MG63 (cell line): ENCODE measurements around the gene GRID1. TPM values are rescaled to one million over a fixed set of nuclear protein-coding genes. Genes with fewer than 3 reads are reported as not detected.

ENCODE experiments used
- DNase-seq: peaks from one replicate; pipeline ENCODE4 v3.0.0-alpha.2; 2020
- H3K27me3 ChIP-seq: fragments of 250-450 bp; sonication (Bioruptor Pico); 2 replicates; pipeline ENCODE4 v1.5.1; 2020; ENCODE audit warnings: mild to moderate bottlenecking, moderate library complexity
- H3K36me3 ChIP-seq: fragments of 250-450 bp; sonication (Bioruptor Pico); 2 replicates; pipeline ENCODE4 v1.5.1; 2020; ENCODE audit warnings: mild to moderate bottlenecking, moderate library complexity
- H3K4me3 ChIP-seq: fragments of 250-450 bp; sonication (Bioruptor Pico); 2 replicates; pipeline ENCODE4 v1.5.1; 2020; ENCODE audit warnings: mild to moderate bottlenecking, moderate library complexity
- H3K9me3 ChIP-seq: fragments of 250-450 bp; sonication (Bioruptor Pico); 2 replicates; pipeline ENCODE4 v1.5.1; 2020; ENCODE audit warnings: mild to moderate bottlenecking, moderate library complexity
- total RNA-seq: library from RNA; depleted of rRNA; stranded (reverse); fragments of >200 nt; shearing (Covaris generic); gene quantifications from 2 replicates; pipeline ENCODE4 v1.2.3, GENCODE V29; 2014; ENCODE audit warnings: low replicate concordance

GRID1 gene
- total RNA-seq, 1 experiment from 2014 or later, result 0.10 TPM

DNA sequence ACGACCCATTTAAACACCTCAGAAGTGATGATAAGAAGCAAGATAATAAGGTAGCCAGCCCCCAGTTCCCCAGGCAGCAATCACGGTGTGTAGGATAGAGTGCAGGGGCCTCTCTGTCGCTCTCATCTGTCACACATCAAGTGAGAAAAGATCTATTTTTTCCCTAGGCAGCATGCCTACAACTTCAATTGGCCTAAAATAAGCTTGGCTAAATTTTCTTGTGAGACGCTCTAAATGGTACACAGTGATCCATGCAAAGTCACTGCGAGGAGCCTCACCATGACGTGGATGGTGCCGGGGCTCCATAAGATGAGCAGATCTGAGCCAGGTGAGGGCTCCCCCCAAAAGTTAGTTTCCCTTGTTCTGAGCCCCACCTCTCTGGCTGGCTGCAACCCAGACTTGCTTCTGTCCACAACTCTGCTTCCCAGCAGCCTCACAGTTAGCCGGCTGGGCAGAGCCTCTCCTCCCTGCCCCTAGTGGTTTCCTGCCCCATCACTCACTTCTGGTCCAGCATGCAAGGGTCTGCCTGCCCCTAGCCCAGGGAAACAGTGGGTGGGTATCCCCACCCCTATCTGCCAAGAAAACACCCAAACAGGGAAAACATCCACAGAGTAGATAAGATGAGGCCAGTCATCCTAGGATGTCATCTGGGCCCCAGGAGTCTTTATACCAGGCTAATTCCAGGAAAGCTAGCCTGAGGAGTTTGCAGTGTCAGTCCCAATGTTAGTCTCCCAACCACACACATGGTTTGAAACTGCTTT lies 342.1 kb downstream of the GRID1 start:
- H3K9me3 ChIP-seq, result no peaks in the 10 kb centered on the region
- DNase-seq, result no peak
- no peak overlapping the region for H3K4me3 ChIP-seq
- no peaks in the 10 kb centered on the region for H3K36me3 ChIP-seq
- no peaks in the 10 kb centered on the region for H3K27me3 ChIP-seq

- Histone ChIP-seq H3K4me3 (no peak overlapping the region), H3K36me3 (no peaks in the 10 kb centered on the region), H3K9me3 (no peaks in the 10 kb centered on the region), H3K27me3 (no peaks in the 10 kb centered on the region)
- DNase-seq, result no peak
Observed at GRCh38 chr10:86023931-86024280, 342.7 kb downstream of the GRID1 start.

- no peak for DNase-seq
- Histone ChIP-seq H3K27me3 (no peaks in the 10 kb centered on the region), H3K4me3 (no peak overlapping the region), H3K36me3 (no peaks in the 10 kb centered on the region), H3K9me3 (no peaks in the 10 kb centered on the region)
Observed at GRCh38 chr10:86023336-86023735, 343.3 kb downstream of the GRID1 start.

DNA sequence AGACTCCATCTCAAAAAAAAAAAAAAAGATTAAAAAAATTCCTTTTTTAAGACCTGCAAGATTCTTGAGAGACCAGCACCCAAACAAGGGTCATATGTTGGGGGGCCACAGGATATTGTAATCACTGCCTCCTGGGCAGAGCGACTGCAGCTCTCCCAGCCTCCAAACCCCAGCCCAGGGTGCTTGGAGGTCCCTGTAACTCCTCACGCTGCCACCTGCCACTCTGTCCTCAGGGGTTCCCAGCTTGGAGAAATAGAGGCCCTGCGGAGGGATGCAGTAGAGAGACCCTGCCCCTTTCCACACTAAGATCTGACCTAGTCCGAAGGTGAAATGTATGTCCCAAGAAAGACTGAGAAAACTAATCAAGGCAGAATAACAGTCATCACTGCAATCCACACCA lies 343.7 kb downstream of the GRID1 start:
- Histone ChIP-seq H3K9me3 (no peaks in the 10 kb centered on the region), H3K27me3 (no peaks in the 10 kb centered on the region), H3K36me3 (no peaks in the 10 kb centered on the region), H3K4me3 (no peak overlapping the region)
- no peak for DNase-seq

DNA sequence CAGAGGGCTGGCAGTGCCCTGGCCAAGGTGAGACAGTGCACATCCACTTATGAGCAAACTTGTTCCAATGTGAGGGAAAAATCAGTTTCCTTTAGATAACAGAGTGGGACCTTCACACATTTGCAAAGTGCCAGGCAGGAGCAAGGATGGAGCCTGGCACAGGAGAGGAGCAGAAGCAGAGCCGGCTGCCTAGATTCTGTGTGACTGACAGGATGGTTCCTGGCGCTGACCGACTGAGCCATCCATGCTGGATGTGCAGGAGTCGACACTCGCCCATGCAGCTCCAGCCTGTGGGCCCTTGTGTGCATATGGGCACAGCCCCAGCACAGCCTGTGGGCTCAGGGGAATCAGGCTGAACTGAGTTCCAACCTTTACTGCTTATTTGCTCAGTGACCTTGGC lies 346.5 kb downstream of the GRID1 start:
- DNase-seq, result no peak
- Histone ChIP-seq H3K27me3 (no peaks in the 10 kb centered on the region), H3K4me3 (no peak overlapping the region), H3K9me3 (no peaks in the 10 kb centered on the region), H3K36me3 (no peaks in the 10 kb centered on the region)

- DNase-seq, result no peak
- Histone ChIP-seq H3K4me3 (no peak overlapping the region), H3K27me3 (no peaks in the 10 kb centered on the region), H3K36me3 (no peaks in the 10 kb centered on the region), H3K9me3 (no peaks in the 10 kb centered on the region)
Observed at GRCh38 chr10:86019141-86019540, 347.5 kb downstream of the GRID1 start.

- Histone ChIP-seq H3K36me3 (no peaks in the 10 kb centered on the region), H3K27me3 (no peaks in the 10 kb centered on the region), H3K9me3 (no peaks in the 10 kb centered on the region), H3K4me3 (no peak overlapping the region)
- DNase-seq, result no peak
Observed at GRCh38 chr10:86018735-86019058, 347.9 kb downstream of the GRID1 start.

DNA sequence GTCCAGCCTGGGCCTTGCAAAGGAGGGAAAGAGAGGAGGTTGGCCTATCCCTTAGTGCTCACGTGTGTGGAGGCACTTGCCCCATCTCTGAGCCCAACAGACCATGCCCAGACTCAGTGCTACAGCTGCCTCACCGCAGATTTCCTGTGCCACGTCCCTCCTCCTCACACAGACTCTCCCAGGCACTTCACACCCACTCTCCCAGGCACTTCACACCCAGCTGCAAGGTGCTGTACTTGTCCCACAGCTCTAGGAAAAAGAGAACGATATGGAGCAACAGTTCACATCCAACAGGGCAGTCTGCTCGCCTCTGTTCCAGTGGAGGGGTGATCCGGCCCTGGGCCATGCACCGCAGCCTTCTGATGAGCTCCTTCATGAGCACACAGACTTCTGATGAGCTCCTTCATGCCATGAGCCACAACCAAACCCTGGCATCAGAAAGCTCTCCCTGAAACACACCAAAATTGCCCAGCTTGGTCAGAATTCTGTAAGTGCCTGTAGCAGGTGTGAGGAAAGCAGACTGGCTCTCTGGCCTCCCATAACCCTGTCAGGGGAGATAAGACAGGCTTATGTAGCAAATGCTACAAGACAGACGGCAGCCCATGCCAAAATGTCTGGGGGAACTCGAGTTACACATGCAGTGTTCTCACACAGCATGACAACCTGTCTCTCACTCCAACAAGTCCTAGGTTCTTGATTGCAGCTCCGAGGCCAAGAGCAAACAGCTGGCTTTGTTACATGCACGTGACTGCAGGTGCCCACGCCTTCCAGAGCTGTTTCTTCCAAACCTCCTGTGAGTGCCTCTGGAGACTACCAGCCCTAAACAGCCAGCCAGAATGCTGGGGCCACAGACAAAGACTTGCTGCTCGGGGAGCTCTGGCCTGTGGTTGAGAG lies 348.5 kb downstream of the GRID1 start:
- Histone ChIP-seq H3K4me3 (no peak overlapping the region), H3K9me3 (no peaks in the 10 kb centered on the region), H3K27me3 (no peaks in the 10 kb centered on the region), H3K36me3 (no peaks in the 10 kb centered on the region)
- DNase-seq, result no peak

DNA sequence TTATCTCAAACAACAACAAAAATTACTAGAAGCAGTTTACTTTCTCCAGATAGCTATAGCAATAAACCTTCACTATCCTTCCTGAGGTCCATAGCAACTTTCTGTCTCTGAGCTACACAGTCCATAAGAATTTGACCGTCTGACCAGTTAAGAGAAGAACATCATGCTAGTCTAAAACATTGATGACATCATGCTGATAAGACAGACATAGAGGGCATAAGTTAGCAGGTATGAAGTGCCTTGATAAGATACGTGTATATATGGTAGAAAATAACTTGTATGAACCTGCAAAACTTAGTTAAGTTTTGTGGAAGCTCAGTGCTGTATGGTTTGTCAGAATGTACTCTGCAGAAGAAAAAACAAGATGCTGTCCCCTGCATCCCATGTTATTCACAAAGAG lies 353.0 kb downstream of the GRID1 start:
- H3K36me3 ChIP-seq, result no peaks in the 10 kb centered on the region
- H3K27me3 ChIP-seq, result peaks cover 2% of the 10 kb centered on the region; the same call in 1 of the 2 replicates
- no peak for DNase-seq
- H3K4me3 ChIP-seq, result no peak overlapping the region
- H3K9me3 ChIP-seq, result no peaks in the 10 kb centered on the region

DNA sequence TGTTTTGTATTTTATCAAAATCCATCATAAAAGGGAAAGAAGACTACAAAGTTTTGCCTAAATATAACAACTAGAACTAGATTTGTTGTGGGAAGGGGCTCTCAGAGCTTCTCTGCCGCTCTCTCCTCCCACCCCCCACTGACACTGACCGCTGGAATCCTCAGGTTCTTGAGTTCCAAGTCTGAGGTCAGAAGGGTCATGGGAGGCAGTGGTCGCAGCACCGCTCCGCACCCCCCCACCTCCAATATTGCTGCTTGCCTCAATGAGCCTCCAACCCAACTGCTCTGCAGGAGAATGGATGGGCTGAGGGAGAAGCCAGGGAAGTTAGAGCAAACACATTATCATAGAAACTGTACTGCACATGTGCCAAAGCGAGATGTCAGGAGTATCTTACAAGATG lies 359.4 kb downstream of the GRID1 start:
- peaks cover 2% of the 10 kb centered on the region; the same call in 1 of the 2 replicates for H3K27me3 ChIP-seq
- no peak for DNase-seq

GRCh38 chr10:86004337-86004736 lies 362.3 kb downstream of the GRID1 start:
- Histone ChIP-seq H3K36me3 (no peaks in the 10 kb centered on the region), H3K4me3 (no peak overlapping the region), H3K27me3 (no peaks in the 10 kb centered on the region), H3K9me3 (no peaks in the 10 kb centered on the region)
- DNase-seq, result no peak

More for the DNA sequence above, 359.4 kb downstream of the GRID1 start:
- no peaks in the 10 kb centered on the region for H3K36me3 ChIP-seq
- H3K9me3 ChIP-seq, result no peaks in the 10 kb centered on the region
- H3K4me3 ChIP-seq, result no peak overlapping the region

DNA sequence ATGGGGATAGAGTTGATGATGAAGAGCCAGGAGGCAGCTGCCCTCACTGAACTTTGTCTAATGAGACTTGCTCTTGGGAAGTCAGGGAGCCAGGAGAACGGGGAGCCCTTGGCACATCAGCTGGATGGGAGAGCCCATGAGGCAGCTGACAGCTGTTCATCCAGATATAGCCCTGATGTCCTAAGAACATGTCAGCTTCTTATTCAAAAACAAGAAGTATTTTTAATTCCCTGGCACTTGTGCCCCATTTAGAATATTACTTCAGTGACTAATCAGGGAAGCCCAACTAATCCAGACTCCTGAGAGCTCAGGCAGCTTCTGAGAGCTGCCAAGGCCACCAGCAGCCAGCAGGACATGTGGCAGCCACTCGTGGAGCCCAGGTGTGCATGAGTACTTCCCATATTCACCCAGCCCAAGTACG lies 363.4 kb downstream of the GRID1 start:
- H3K27me3 ChIP-seq, result no peaks in the 10 kb centered on the region
- no peaks in the 10 kb centered on the region for H3K36me3 ChIP-seq
- no peak overlapping the region for H3K4me3 ChIP-seq
- no peaks in the 10 kb centered on the region for H3K9me3 ChIP-seq
- DNase-seq, result no peak

DNA sequence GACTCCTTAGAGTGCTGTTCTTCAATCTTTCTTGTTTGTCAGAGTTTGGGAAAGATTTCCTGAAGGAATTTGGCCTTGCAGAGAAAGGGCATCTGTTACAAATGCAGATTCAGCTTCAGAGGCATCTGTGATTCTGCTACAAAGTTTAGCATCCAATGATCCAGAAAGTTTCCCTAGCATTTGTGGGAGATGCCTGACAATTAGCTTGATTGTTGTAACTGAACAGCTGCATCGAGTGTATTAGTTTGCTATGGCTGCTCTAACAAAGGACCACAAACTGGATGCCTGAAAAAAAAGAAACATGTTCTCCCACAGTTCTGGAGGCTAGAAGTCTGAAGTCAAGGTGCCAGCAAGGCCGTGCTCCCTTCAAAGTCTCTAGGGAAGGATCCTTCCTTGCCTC lies 365.1 kb downstream of the GRID1 start:
- no peaks in the 10 kb centered on the region for H3K9me3 ChIP-seq
- no peaks in the 10 kb centered on the region for H3K27me3 ChIP-seq
- H3K4me3 ChIP-seq, result no peak overlapping the region
- DNase-seq, result no peak
- H3K36me3 ChIP-seq, result no peaks in the 10 kb centered on the region

DNA sequence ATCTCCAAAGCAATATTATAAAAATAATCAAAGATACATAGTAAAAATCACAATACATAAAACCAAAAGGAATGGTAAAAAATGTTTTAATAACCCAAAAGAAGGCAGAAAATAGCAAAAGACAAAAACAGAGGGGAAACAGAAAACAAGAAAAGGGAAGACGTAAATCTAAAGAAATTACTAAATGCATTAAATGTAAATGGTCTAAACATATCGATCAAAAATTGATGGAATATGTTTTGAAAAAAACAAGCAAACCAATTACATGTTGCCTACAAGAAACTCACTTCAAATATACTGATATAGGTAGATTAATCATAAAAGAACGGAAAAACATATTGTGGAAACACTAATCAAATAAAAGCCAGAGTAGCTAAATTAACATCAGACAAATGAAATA lies 369.1 kb downstream of the GRID1 start:
- no peak for DNase-seq
- Histone ChIP-seq H3K9me3 (no peaks in the 10 kb centered on the region), H3K4me3 (no peak overlapping the region), H3K36me3 (no peaks in the 10 kb centered on the region), H3K27me3 (no peaks in the 10 kb centered on the region)

DNA sequence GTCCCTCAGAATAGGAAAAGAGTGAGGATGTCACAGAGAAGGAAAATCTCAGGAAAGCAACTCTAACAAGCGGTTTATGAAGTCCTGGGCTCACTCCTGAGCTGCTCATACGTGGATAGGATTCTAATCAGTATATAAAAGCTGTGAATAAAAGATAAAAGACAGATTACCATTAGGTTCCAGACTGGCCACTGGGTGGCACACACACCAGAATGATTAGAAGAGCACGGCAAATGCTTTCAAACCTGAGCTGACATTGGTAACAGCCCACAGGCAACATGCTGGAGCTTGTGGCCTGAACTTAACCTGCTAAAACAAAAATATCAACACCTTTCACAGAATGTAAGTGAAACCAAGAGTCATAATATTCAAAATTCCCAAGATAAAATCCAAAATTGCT lies 370.8 kb downstream of the GRID1 start:
- no peak for DNase-seq
- Histone ChIP-seq H3K9me3 (no peaks in the 10 kb centered on the region), H3K36me3 (no peaks in the 10 kb centered on the region), H3K27me3 (no peaks in the 10 kb centered on the region), H3K4me3 (no peak overlapping the region)

- Histone ChIP-seq H3K36me3 (no peaks in the 10 kb centered on the region), H3K9me3 (no peaks in the 10 kb centered on the region), H3K27me3 (no peaks in the 10 kb centered on the region), H3K4me3 (no peak overlapping the region)
- no peak for DNase-seq
Observed at GRCh38 chr10:85993840-85994507, 372.6 kb downstream of the GRID1 start.

GRCh38 chr10:85993140-85993539 lies 373.5 kb downstream of the GRID1 start:
- no peaks in the 10 kb centered on the region for H3K27me3 ChIP-seq
- H3K9me3 ChIP-seq, result no peaks in the 10 kb centered on the region
- DNase-seq, result no peak
- no peak overlapping the region for H3K4me3 ChIP-seq
- no peaks in the 10 kb centered on the region for H3K36me3 ChIP-seq
